CD4-positive, alpha-beta T cell (primary cell): ENCODE data around the gene CAPN2. TPM values are rescaled to one million over a fixed set of nuclear protein-coding genes. Genes with fewer than 3 reads are reported as not detected.

Source experiments
- ATAC-seq: fragments of 200-7000 bp; cut with Tn5 transposase; one replicate; pipeline ENCODE4 v1.10.0; 2022; ENCODE audit warnings: mild to moderate bottlenecking; ENCODE audit not compliant: poor library complexity
- CTCF ChIA-PET: fragments of 350-600 bp; sonication (Branson Sonifier 250); formaldehyde crosslinking; loops from one replicate; lab custom pipeline; 2021; ENCODE audit warnings: antibody characterized with exemption, inconsistent platforms; lab: Charles Lee
- POLR2A ChIA-PET: fragments of 350-600 bp; sonication (Branson Sonifier 250); formaldehyde crosslinking; loops from one replicate; lab custom pipeline; 2021; ENCODE audit warnings: antibody characterized with exemption, inconsistent platforms; lab: Charles Lee
- DNase-seq, 14 experiments: peaks; one replicate each; pipeline ENCODE4 v3.0.0-alpha.2; 2013 to 2020; ENCODE audit warnings: mixed read lengths in 2 of 14
- H3K27ac ChIP-seq, 2 donors: one replicate each; pipeline versions ENCODE4 v1.5.1 to v1.7.0; 2013; ENCODE audit warnings: low read length in 2 of 2, low read depth in 1 of 2, mild to moderate bottlenecking in 1 of 2
- H3K27me3 ChIP-seq, 2 experiments: 1 replicate in 1 of 2; 2 replicates in 1 of 2; pipeline versions ENCODE4 v1.6.1 to v1.7.0; 2013; ENCODE audit warnings: low read length in 2 of 2, control low read depth in 1 of 2, mild to moderate bottlenecking in 1 of 2, moderate library complexity in 1 of 2; ENCODE audit not compliant: insufficient read depth in 2 of 2, control insufficient read depth in 1 of 2
- H3K36me3 ChIP-seq: one replicate; pipeline ENCODE4 v1.6.1; 2013; ENCODE audit warnings: low read length, control low read depth; ENCODE audit not compliant: insufficient read depth
- H3K4me1 ChIP-seq: one replicate; pipeline ENCODE4 v1.6.1; 2013; ENCODE audit warnings: low read length, control low read depth; ENCODE audit not compliant: insufficient read depth
- H3K4me3 ChIP-seq: one replicate; pipeline ENCODE4 v1.5.1; 2013; ENCODE audit warnings: mild to moderate bottlenecking, low read length, moderate library complexity
- H3K9me3 ChIP-seq, 2 experiments: 1 replicate in 1 of 2; 2 replicates in 1 of 2; pipeline versions ENCODE4 v1.6.1 to v1.7.0; 2013; ENCODE audit warnings: low read length in 2 of 2, mild to moderate bottlenecking in 2 of 2, control low read depth in 1 of 2, moderate library complexity in 1 of 2; ENCODE audit not compliant: control insufficient read depth in 1 of 2, insufficient read depth in 1 of 2
- H3K27ac Mint-ChIP-seq: one replicate; pipeline ENCODE4 v1.8.0; 2020; ENCODE audit warnings: mixed read lengths
- H3K27me3 Mint-ChIP-seq: one replicate; pipeline ENCODE4 v1.8.0; 2021; ENCODE audit warnings: mixed read lengths
- H3K36me3 Mint-ChIP-seq: one replicate; pipeline ENCODE4 v1.8.0; 2021; ENCODE audit warnings: low read depth, mixed read lengths
- H3K4me1 Mint-ChIP-seq: one replicate; pipeline ENCODE4 v1.8.0; 2021; ENCODE audit warnings: low read depth, mixed read lengths
- H3K4me3 Mint-ChIP-seq: one replicate; pipeline ENCODE4 v1.8.0; 2020; ENCODE audit warnings: mild to moderate bottlenecking, mixed read lengths
- H3K9me3 Mint-ChIP-seq: one replicate; pipeline ENCODE4 v1.8.0; 2020; ENCODE audit warnings: mixed read lengths
- intact Hi-C, 2 experiments: fragments of 100-400 bp; cut with DNase I in 1 of 2; cut with micrococcal nuclease in 1 of 2; formaldehyde crosslinking; loops; one replicate each; pipeline versions ENCODE4 v1.15.1 to v1.9.0; 2023 to 2025; cut with DNase I, micrococcal nuclease
- total RNA-seq, 174 experiments: library from RNA in 2 of 174; stranded (reverse) in 2 of 174; gene quantifications; one replicate each; pipeline ENCODE4 v1.2.3 and lab custom pipeline; 2021 to 2026
- TF ChIP-seq, protein P1 (sequence below): fragments of 200-600 bp; IDR thresholded peaks from one replicate; pipeline ENCODE4 v1.8.0; 2022; ENCODE audit warnings: antibody characterized with exemption, mild to moderate bottlenecking

Gene CAPN2
- total RNA-seq, 2 experiments from 2014 or later: 110 to 114 TPM

DNA sequence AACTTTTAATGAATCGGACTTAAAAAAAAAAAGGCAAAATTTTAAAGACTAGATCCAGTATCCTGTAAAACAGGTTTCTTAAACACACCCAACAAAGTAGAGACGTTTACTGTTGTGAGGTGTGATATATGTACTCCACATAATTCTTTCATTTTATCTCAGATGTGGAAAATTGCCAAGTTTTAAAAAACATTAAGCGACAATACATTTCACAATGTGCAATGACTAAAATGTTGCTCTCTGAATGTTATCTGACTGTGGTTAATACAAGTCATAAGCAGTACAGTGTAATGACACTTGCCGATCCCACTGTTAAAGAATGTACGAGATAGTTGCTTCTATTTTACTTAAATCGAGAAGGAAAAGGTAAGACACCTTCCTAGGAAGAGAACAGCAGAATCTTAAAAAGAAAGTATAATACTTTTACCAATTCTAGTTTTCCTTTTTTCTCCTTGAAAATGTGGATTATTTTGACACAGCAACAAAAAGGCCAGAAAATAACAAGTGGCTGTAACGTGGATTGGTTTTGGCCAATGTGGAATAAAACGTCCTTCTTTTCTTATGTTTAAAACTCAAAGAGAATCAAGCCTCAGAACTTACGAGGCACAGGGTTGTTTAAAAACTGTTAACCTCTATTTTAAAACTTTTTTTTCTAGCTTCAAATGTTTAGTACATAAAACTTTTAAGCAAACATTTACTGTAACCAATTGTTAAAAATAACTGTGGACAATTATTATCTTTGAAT, 82.0 kb downstream of the CAPN2 start:
- POLR2A ChIA-PET: no interaction called here
- Mint-ChIP-seq H3K36me3 (peaks cover 82% of the 10 kb centered on the region), H3K9me3 (no peaks in the 10 kb centered on the region), H3K27ac (no peak overlapping the region), H3K27me3 (no peaks in the 10 kb centered on the region), H3K4me3 (no peak overlapping the region), H3K4me1 (no peaks in the 10 kb centered on the region)
- no peaks in the 10 kb centered on the region for H3K27me3 ChIP-seq
- CTCF ChIA-PET: no interaction called here
- H3K9me3 ChIP-seq: no peaks in the 10 kb centered on the region
- DNase-seq: no peak
- intact Hi-C loops: no loop called here
- H3K36me3 ChIP-seq: peaks cover 69% of the 10 kb centered on the region
- H3K4me1 ChIP-seq: no peaks in the 10 kb centered on the region
- no peak overlapping the region for H3K27ac ChIP-seq
- ATAC-seq: no peak
- TF ChIP-seq, protein P1, sequence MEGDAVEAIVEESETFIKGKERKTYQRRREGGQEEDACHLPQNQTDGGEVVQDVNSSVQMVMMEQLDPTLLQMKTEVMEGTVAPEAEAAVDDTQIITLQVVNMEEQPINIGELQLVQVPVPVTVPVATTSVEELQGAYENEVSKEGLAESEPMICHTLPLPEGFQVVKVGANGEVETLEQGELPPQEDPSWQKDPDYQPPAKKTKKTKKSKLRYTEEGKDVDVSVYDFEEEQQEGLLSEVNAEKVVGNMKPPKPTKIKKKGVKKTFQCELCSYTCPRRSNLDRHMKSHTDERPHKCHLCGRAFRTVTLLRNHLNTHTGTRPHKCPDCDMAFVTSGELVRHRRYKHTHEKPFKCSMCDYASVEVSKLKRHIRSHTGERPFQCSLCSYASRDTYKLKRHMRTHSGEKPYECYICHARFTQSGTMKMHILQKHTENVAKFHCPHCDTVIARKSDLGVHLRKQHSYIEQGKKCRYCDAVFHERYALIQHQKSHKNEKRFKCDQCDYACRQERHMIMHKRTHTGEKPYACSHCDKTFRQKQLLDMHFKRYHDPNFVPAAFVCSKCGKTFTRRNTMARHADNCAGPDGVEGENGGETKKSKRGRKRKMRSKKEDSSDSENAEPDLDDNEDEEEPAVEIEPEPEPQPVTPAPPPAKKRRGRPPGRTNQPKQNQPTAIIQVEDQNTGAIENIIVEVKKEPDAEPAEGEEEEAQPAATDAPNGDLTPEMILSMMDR: no peak
- no peak overlapping the region for H3K4me3 ChIP-seq

- no peak overlapping the region for H3K4me3 Mint-ChIP-seq
- H3K27me3 ChIP-seq: no peaks in the 10 kb centered on the region
- no peak overlapping the region for H3K27ac ChIP-seq
- H3K4me3 ChIP-seq: no peak overlapping the region
- peaks cover 95% of the 10 kb centered on the region for H3K36me3 Mint-ChIP-seq
- no peak overlapping the region for H3K27ac Mint-ChIP-seq
- intact Hi-C loops: no loop called here
- H3K27me3 Mint-ChIP-seq: no peaks in the 10 kb centered on the region
- H3K4me1 ChIP-seq: no peaks in the 10 kb centered on the region
- no peak for DNase-seq
- ChIA-PET POLR2A (no interaction called here), CTCF (no interaction called here)
- H3K36me3 ChIP-seq: peaks cover 87% of the 10 kb centered on the region
- no peaks in the 10 kb centered on the region for H3K9me3 ChIP-seq
- no peak for ATAC-seq
- TF ChIP-seq, protein P1: no peak
- H3K9me3 Mint-ChIP-seq: no peaks in the 10 kb centered on the region
- H3K4me1 Mint-ChIP-seq: peaks cover under 1% of the 10 kb centered on the region
Observed at GRCh38 chr1:223796210-223796609, 83.9 kb downstream of the CAPN2 start.

- Mint-ChIP-seq H3K36me3 (peaks cover 98% of the 10 kb centered on the region), H3K27ac (no peak overlapping the region), H3K9me3 (no peaks in the 10 kb centered on the region), H3K4me3 (no peak overlapping the region), H3K27me3 (no peaks in the 10 kb centered on the region), H3K4me1 (peaks cover 5% of the 10 kb centered on the region)
- ATAC-seq (no peak), DNase-seq (no peak)
- H3K27me3 ChIP-seq: no peaks in the 10 kb centered on the region
- ChIA-PET CTCF (no interaction called here), POLR2A (no interaction called here)
- H3K36me3 ChIP-seq: peaks cover 89% of the 10 kb centered on the region
- no peaks in the 10 kb centered on the region for H3K4me1 ChIP-seq
- no peaks in the 10 kb centered on the region for H3K9me3 ChIP-seq
- H3K4me3 ChIP-seq: no peak overlapping the region
- TF ChIP-seq, protein P1: no peak
- no peak overlapping the region for H3K27ac ChIP-seq
- intact Hi-C loops: no loop called here
Observed at GRCh38 chr1:223802032-223802431, 89.7 kb downstream of the CAPN2 start.
